GM18499 (cell line): ENCODE measurements around the gene ACSL4.
A peak's percentile ranks its signal among the peaks of the same experiment; 100 is the strongest.
"Not testable (repeated sequence)": the region's sequence is repeated elsewhere in the genome, so short reads cannot be mapped to it uniquely, and the experiment has no call there.

Source experiments
- ATAC-seq: cut with Tn5 transposase; IDR thresholded peaks from one replicate; pipeline ENCODE4 v1.9.1; 2021; ENCODE audit warnings: moderate number of reproducible peaks; ENCODE audit not compliant: insufficient read depth, unreplicated experiment

Gene ACSL4

GRCh38 chrX:109732017-109732801 is 848 bp downstream of the ACSL4 start:
- ATAC-seq = no peak

GRCh38 chrX:109728173-109728535 is 4.9 kb downstream of the ACSL4 start:
- no peak for ATAC-seq

DNA sequence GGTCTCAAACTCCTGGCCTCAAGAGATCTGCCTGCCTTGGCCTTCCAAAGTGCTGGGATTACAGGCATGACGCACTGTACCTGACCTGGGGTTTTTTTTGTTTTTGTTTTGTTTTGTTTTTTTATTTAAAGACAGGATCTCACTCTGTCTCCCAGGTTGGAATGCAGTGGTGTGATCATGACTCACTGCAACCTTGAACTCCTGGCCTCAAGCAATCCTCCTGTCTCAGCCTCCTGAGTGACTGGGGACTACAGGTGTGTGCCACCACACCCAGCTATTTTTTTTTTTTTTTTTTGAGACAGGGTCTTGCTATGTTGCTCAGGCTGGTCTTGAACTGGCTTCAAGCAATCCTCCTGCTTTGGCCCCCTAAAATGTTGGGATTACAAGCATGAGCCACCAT is 8.1 kb downstream of the ACSL4 start:
- ATAC-seq = not testable (repeated sequence)

DNA sequence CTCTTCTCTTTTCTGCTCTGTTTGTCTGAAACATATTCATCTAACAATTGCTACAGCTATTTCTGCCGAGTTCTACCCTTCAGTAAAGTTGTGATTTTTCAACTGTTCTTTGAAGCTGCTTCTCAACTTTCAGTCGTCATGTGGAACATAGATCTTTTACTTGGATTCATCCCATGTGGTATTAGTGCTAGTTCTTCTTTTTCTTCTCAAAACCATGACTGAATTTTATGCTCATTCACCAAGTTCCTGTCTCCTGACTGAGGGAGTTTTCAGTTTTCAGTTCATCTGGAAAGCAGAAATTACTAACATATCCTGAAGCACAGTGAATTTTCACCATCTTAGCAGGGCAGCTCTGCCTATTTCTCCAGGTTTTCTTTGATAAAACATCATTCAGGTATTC is 12.1 kb downstream of the ACSL4 start:
- ATAC-seq = no peak

DNA sequence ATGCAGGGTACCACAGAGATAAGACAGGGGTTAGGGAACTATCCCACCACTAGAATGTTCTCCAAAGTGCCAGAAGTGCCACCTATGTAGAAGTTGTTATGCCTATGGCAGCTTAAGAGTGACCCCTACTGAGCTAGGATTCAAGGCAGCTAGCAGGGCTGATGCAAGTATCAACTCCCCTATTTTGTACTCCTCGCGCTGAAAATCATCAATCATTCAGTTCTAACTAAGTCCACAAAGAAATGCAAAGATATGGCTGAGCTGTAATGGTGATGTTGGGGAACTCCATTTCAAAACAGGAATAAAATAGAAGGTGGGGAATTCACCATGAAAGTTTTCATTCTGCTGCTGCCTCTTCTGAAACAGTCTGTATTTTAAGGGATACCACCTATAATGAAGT is 13.8 kb downstream of the ACSL4 start:
- ATAC-seq = no peak

DNA sequence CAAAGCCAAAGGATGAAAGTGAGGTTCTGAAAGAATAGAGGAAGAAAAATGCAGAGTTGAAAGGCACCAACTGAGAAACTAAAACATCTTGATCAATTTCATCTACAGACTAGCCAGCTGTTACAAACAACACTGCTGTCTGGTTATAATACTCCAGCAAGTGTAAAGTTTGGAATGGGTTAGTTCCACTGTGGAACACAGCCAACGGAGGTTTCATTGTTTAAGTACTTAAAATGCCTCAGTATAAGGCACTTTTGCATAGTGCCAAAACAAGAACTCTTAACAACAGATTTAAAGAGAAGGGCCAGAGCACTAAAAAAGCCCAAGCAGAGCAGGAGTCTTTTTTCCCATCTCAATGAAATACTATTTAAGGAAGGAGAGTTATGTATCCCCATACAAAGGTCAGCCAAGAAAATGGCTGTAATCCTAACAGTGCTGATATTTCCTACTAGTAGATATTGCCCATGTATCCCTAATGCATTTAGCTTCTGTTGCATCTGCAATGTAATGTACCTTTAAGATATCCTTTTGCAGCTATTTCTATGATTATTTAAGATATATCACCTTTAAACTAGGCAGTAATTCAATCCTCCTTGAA is 16.5 kb downstream of the ACSL4 start:
- ATAC-seq = no peak

GRCh38 chrX:109714340-109714958 is 18.6 kb downstream of the ACSL4 start:
- ATAC-seq = no peak

- ATAC-seq = no peak
These were observed 22.9 kb downstream of the ACSL4 start for GRCh38 chrX:109710181-109710580.

- peak; percentile 58 for ATAC-seq
These were observed 23.9 kb downstream of the ACSL4 start for GRCh38 chrX:109709129-109709631.

GRCh38 chrX:109707720-109708119 is 25.3 kb downstream of the ACSL4 start:
- no peak for ATAC-seq

GRCh38 chrX:109707319-109707718 is 25.7 kb downstream of the ACSL4 start:
- no peak for ATAC-seq

DNA sequence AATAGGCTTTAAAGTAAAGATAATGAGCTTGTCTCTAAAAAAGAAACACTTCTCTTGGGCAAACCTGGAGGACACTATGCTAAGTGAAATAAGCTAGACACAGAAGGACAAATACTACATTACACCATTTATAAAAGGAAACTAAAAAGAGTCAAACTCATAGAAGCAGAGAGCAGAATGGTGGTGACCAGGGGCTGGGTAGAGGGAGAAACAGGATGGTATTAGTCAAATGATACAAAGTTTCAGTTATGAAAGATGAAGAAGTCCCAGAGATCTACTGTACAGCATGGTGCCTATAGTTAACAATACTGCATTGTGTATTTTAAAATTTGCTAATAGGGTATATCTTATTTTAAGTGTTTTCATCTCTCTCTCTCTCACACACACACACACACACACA is 28.5 kb downstream of the ACSL4 start:
- ATAC-seq = peak; percentile 50

- no peak for ATAC-seq
These were observed 35.2 kb downstream of the ACSL4 start for GRCh38 chrX:109697855-109698254.

DNA sequence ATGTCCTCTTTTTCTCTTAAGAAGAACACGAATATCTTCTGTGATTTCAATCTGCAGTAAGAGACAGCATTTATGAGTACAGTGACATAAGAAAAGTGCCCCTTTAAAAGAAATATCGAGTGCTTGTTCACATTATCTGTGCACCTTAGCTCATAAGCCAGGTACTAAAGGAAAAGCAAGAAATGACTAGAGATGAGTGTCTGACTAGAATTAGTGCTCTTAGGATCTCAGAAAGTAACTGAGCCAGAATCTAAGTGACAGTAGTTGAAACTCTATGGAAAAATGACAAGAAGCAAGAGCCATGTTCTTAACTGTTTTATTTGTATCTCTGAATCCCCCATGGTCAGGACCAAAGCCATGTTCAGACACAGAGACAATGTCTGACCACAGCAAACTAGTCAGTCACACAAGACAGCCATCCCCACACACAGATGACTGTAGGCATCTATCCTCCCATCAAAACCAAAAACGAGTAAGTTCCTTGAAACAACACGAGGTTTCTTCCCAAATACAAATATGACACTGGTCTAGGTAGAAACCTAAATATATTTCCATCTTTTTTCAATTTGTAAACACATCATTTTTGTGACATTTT is 36.8 kb downstream of the ACSL4 start:
- ATAC-seq = no peak

- no peak for ATAC-seq
These were observed 37.4 kb downstream of the ACSL4 start for GRCh38 chrX:109695637-109696036.

- ATAC-seq = no peak
These were observed 41.3 kb downstream of the ACSL4 start for GRCh38 chrX:109691752-109692151.

DNA sequence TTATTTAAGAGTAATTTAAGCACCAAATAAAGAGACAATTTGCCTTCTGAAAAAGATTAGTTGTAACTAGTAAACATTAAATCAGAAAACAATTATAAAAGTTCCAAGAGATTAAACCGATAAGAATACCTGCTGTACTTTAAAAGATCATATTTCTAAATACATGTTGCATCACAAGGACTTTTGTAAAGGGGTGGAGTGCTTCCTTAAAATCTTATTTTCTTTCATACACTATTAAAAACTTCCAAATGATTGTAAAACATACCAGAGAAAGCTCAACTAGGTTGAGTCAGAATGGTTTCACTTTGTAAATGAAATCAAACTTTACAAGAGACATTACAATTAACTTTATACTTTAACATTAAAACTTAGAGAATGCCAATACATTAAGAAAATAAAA is 41.8 kb downstream of the ACSL4 start:
- no peak for ATAC-seq

GRCh38 chrX:109687903-109688302 is 45.2 kb downstream of the ACSL4 start:
- ATAC-seq = no peak

GRCh38 chrX:109685656-109686078 is 47.4 kb downstream of the ACSL4 start:
- no peak for ATAC-seq

DNA sequence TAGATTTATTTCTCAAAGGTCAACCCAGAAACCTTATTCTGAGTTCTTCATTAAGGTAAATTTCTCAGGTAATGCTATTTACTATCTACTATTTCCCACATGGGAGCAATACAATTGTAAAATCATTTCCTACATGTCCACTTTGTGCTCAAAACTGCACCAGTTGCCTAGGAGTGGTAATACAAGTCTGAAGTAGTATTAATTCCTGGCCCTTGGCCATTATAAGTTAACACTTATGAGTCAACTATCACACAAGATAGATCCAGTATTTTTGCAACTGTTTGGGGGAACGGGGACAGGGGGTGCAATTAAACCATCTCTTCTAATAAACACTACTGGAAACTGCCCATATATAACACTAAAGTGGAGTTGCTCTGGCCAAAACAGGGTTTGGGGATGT is 48.9 kb downstream of the ACSL4 start:
- no peak for ATAC-seq

DNA sequence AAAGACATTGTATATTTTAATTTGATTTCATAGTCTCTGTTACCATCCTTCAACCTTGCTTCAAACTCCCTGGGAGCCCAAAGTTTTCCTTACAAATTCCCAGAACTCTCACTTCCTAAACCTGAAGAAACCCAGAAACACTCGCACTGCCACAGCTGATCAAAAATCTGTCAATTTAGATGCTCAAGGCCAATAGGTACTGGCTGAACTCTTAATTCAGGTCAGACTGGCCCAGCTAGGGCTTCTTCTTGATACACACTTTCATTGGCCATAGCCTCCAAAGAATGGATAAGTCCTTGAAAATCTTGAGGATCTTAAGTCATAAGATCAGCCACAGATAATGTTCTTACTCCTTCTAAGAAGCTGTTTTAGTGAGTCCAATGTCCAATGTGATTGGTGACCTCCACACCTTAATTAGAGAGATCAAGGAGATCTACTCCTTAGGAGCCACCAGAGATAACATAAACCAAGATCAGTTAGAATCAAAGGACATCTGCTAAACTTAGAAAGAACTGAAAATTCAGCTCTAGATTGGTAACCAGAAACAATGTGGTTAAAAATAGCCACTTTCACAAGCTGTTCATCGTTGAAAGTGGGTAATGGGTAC is 51.5 kb downstream of the ACSL4 start:
- ATAC-seq = no peak
